Mesodermal cell (in vitro differentiated cells): ENCODE measurements around the gene ABCB9.
"Not testable (repeated sequence)": the region's sequence is repeated elsewhere in the genome, so short reads cannot be mapped to it uniquely, and the experiment has no call there.

Experiments used
- H3K27ac ChIP-seq: 2 replicates; pipeline ENCODE4 v1.7.0; 2013; ENCODE audit warnings: mild to moderate bottlenecking, low read depth, low read length, moderate library complexity; ENCODE audit not compliant: severe bottlenecking
- H3K36me3 ChIP-seq: 2 replicates; pipeline ENCODE4 v1.7.1; 2013; ENCODE audit warnings: mild to moderate bottlenecking, low read length, moderate library complexity; ENCODE audit not compliant: control insufficient read depth, insufficient read depth
- H3K4me1 ChIP-seq: one replicate; pipeline ENCODE4 v1.7.1; 2013; ENCODE audit warnings: mild to moderate bottlenecking, low read length; ENCODE audit not compliant: insufficient read depth, control insufficient read depth, poor library complexity, severe bottlenecking
- H3K4me3 ChIP-seq: 2 replicates; pipeline ENCODE4 v1.7.0; 2013; ENCODE audit warnings: low read length, control low read depth, mild to moderate bottlenecking; ENCODE audit not compliant: insufficient read depth, poor library complexity, severe bottlenecking; ENCODE audit errors: extremely low read depth
- H3K9me3 ChIP-seq: 2 replicates; pipeline ENCODE4 v1.7.1; 2013; ENCODE audit warnings: mild to moderate bottlenecking, low read length, moderate library complexity; ENCODE audit not compliant: control insufficient read depth
- WGBS, 2 experiments: methylation state at CpG; one replicate each; pipeline ENCODE4 v1.1.5; 2013; ENCODE audit warnings: missing lambda C conversion rate in 2 of 2; ENCODE audit not compliant: insufficient coverage in 2 of 2; 5-methylcytosine and 5-hydroxymethylcytosine counted together

The ABCB9 gene

GRCh38 chr12:122947352-122947792 is 18.9 kb downstream of the ABCB9 start:
- WGBS, 2 experiments, result 87 to 91% methylated on average over 5 to 10 of the region's 15 CpGs
- Histone ChIP-seq H3K4me1 (peaks cover 45% of the 10 kb centered on the region), H3K4me3 (no peak overlapping the region), H3K36me3 (peaks cover 2% of the 10 kb centered on the region), H3K9me3 (no peaks in the 10 kb centered on the region), H3K27ac (peak overlapping the region; percentile 66)

DNA sequence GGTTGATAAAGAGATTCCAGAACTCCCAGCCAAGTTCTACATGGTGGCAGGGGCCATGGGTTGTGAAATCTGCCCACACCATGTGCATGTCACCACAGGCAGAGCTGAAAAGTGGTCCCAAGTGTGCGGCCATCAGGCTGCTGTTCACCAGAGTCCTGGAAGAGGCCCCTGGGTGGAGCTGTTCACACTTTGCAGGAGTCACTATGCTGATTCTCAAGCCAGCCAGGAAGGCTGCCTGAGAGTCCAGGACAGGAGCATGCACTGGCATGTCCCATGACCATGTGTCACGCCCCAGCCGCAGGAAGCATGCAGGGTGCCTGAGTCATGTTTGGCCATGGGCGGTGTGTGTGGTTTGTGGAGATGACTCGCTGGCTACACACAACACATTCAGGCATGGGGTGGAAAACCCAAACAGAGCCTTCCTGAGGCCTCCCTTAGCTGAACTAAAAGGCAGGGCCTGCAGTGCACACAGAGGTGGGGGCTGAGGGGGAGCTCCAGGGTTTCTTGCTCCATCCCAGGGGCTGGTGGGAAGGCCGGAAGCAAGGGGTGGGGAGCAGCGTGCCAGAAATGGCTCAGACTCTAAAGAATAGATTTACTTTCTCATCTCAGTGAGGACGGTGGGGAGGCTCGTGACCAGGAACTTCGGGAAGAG is 19.4 kb downstream of the ABCB9 start:
- Histone ChIP-seq H3K36me3 (peaks cover 2% of the 10 kb centered on the region), H3K9me3 (no peaks in the 10 kb centered on the region), H3K4me3 (no peak overlapping the region), H3K4me1 (peaks cover 42% of the 10 kb centered on the region), H3K27ac (peak overlapping the region; percentile 66)
- 81 to 87% methylated on average over 6 of the region's 10 CpGs for WGBS, 2 experiments

GRCh38 chr12:122944605-122945592 is 21.4 kb downstream of the ABCB9 start:
- peaks cover 2% of the 10 kb centered on the region for H3K36me3 ChIP-seq
- WGBS, 2 experiments, result 59 to 78% methylated on average over 5 to 12 of the region's 14 CpGs
- no peaks in the 10 kb centered on the region for H3K9me3 ChIP-seq
- H3K4me3 ChIP-seq, result no peak overlapping the region
- peak overlapping the region; percentile 2 for H3K27ac ChIP-seq
- peaks cover 30% of the 10 kb centered on the region for H3K4me1 ChIP-seq

DNA sequence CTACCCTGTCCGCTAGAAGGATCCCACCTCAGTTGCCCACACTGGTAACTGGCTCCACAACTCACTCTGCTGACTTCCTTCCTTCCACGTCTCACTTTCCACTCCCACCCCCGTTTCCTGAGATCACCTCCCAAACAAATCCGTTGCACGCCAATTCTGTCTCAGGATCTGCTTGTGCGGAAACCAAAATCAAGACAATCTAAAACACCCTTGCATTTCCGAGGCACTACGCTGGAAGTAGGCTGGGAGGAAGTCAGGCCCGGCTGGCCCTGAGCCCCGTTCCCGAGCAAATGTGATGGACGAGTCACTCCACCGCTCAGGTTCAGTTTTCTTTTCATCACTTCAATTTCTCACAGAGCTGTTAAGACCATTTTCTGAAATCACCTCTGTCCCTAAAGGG is 23.1 kb downstream of the ABCB9 start:
- no peak overlapping the region for H3K4me3 ChIP-seq
- no peaks in the 10 kb centered on the region for H3K36me3 ChIP-seq
- WGBS, 2 experiments, result 89 to 91% methylated on average over 9 to 11 of the region's 13 CpGs

GRCh38 chr12:122942637-122943036 is 23.6 kb downstream of the ABCB9 start:
- H3K4me3 ChIP-seq, result no peak overlapping the region
- 100% methylated on average over 1 of the region's 2 CpGs for WGBS, 2 experiments
- H3K36me3 ChIP-seq, result no peaks in the 10 kb centered on the region
- peaks cover 30% of the 10 kb centered on the region for H3K4me1 ChIP-seq
- no peak overlapping the region for H3K27ac ChIP-seq
- no peaks in the 10 kb centered on the region for H3K9me3 ChIP-seq

More for the DNA sequence above, 23.1 kb downstream of the ABCB9 start:
- Histone ChIP-seq H3K4me1 (peaks cover 30% of the 10 kb centered on the region), H3K27ac (peak overlapping the region; percentile 23), H3K9me3 (no peaks in the 10 kb centered on the region)

DNA sequence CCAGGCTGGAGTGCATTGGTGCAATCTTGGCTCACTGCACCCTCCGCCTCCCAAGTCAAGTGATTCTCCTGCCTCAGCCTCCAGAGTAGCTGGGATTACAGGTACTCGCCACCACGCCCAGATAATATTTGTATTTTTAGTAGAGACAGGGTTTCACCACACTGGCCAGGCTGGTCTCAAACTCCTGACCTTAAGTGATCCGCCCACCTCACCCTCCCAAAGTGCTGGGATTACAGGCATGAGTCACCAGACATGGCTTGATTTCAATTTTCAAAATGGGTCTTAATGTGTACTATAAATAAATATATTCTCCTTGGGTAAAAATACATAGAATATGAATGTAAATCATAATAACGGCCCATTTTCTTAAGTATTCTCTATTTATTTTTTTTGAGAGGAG is 24.9 kb downstream of the ABCB9 start:
- not testable (repeated sequence) for H3K4me3 ChIP-seq, H3K9me3 ChIP-seq, H3K27ac ChIP-seq, H3K36me3 ChIP-seq
- 100% methylated on average over 1 of the region's 5 CpGs for WGBS, 2 experiments
- peaks cover 17% of the 10 kb centered on the region for H3K4me1 ChIP-seq

GRCh38 chr12:122939125-122939524 is 27.1 kb downstream of the ABCB9 start:
- Histone ChIP-seq H3K36me3 (no peaks in the 10 kb centered on the region), H3K4me3 (no peak overlapping the region), H3K4me1 (peaks cover 5% of the 10 kb centered on the region), H3K9me3 (no peaks in the 10 kb centered on the region), H3K27ac (no peak overlapping the region)
- WGBS, 2 experiments, result 92 to 100% methylated on average over 1 to 2 of the region's 4 CpGs

- Histone ChIP-seq H3K27ac (no peak overlapping the region), H3K36me3 (no peaks in the 10 kb centered on the region), H3K9me3 (no peaks in the 10 kb centered on the region), H3K4me3 (no peak overlapping the region), H3K4me1 (peaks cover under 1% of the 10 kb centered on the region)
- 100% methylated on average over 1 to 2 of the region's 3 CpGs for WGBS, 2 experiments
Observed at GRCh38 chr12:122937622-122938091, 28.6 kb downstream of the ABCB9 start.

GRCh38 chr12:122935318-122935717 is 30.9 kb downstream of the ABCB9 start:
- H3K9me3 ChIP-seq, result no peaks in the 10 kb centered on the region
- no peaks in the 10 kb centered on the region for H3K4me1 ChIP-seq
- 96 to 97% methylated on average over 4 to 5 of the region's 8 CpGs for WGBS, 2 experiments
- H3K4me3 ChIP-seq, result no peak overlapping the region
- H3K27ac ChIP-seq, result peak overlapping the region; percentile 41
- H3K36me3 ChIP-seq, result no peaks in the 10 kb centered on the region

DNA sequence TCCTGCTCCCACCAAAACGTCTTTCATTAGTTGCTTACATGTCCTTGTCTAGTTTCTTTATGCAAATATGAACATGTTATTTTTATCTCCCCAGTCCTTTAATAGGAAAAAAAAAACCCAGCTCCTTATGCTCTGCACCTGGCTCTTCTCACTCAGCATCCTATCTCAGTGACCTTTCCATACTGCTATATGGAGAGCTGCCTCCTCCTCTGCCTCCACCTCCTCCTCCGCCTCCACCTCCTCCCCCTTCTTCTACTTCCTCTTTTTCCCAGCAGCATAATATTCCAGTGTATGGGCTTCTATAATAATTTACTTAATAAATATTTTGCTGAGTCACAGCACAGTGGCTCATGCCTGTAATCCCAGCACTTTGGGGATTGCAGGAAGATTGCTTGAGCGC is 31.5 kb downstream of the ABCB9 start:
- H3K27ac ChIP-seq, result no peak overlapping the region
- no peaks in the 10 kb centered on the region for H3K9me3 ChIP-seq
- WGBS, 2 experiments, result 91 to 100% methylated on average over 1 of the region's 3 CpGs
- no peaks in the 10 kb centered on the region for H3K36me3 ChIP-seq
- H3K4me1 ChIP-seq, result no peaks in the 10 kb centered on the region
- H3K4me3 ChIP-seq, result no peak overlapping the region
